Activated T-cell treated with anti-CD3 and anti-CD28 coated beads for 48 hours (primary cell): ENCODE measurements around the gene CETP.

Source experiments
- DNase-seq: peaks from one replicate; pipeline ENCODE4 v3.0.0-alpha.2; 2020; ENCODE audit warnings: low read depth

The CETP gene

GRCh38 chr16:56961851-56962281, at the start of gene CETP:
CETP (plus strand) TSS chr16:56961950; CDS start chr16:56961980, 30 bp downstream.
- DNase-seq, result no peak

GRCh38 chr16:56912746-56913708, 48.7 kb upstream of the CETP start:
- DNase-seq, result no peak

- no peak for DNase-seq
Observed at GRCh38 chr16:56914896-56915295, 46.9 kb upstream of the CETP start.

GRCh38 chr16:56915336-56916119, 46.2 kb upstream of the CETP start:
- no peak for DNase-seq

- no peak for DNase-seq
Observed at GRCh38 chr16:56916571-56917403, 45.0 kb upstream of the CETP start.

- no peak for DNase-seq
Observed at GRCh38 chr16:56918467-56919012, 43.2 kb upstream of the CETP start.

- no peak for DNase-seq
Observed at GRCh38 chr16:56919099-56919800, 42.5 kb upstream of the CETP start.

- no peak for DNase-seq
Observed at GRCh38 chr16:56921571-56921970, 40.2 kb upstream of the CETP start.

- DNase-seq, result no peak
Observed at GRCh38 chr16:56923481-56924091, 38.2 kb upstream of the CETP start.

- no peak for DNase-seq
Observed at GRCh38 chr16:56927471-56927870, 34.3 kb upstream of the CETP start.

GRCh38 chr16:56929639-56930038, 32.1 kb upstream of the CETP start:
- DNase-seq, result no peak

GRCh38 chr16:56930486-56931270, 31.1 kb upstream of the CETP start:
- DNase-seq, result no peak

- DNase-seq, result no peak
Observed at GRCh38 chr16:56931271-56931891, 30.4 kb upstream of the CETP start.

- DNase-seq, result peak; percentile 100
Observed at GRCh38 chr16:56931892-56932720, 29.6 kb upstream of the CETP start, which contains the start of gene HERPUD1. HERPUD1 (plus strand) TSS chr16:56932142; CDS start chr16:56932245, 103 bp downstream.

- DNase-seq, result no peak
Observed at GRCh38 chr16:56932721-56933619, 28.8 kb upstream of the CETP start.

- no peak for DNase-seq
Observed at GRCh38 chr16:56933828-56934598, 27.7 kb upstream of the CETP start.
